ENCODE results near the gene FNDC10.

- TF ChIP-seq CTCF (IDR thresholded peaks at IDR 0.05) (no peak), POLR2A (IDR thresholded peaks at IDR 0.05; ENCODE audit: low read depth) (no peak)
Observed at GRCh38 chr1:1552263-1552639, 47.7 kb downstream of the FNDC10 start.

All from esophagus muscularis mucosa (tissue), 3 donors.